ENCODE measurements around the gene NTRK3.
"Not testable (repeated sequence)": the region's sequence is repeated elsewhere in the genome, so short reads cannot be mapped to it uniquely, and the experiment has no call there.

Gene NTRK3

GRCh38 chr15:87863152-87863551 lies 393.4 kb downstream of the NTRK3 start:
- no peaks in the 10 kb centered on the region for H3K4me1 ChIP-seq (ENCODE audit: control insufficient read depth, insufficient read depth, low read length)
- no peaks in the 10 kb centered on the region for H3K36me3 ChIP-seq (ENCODE audit: insufficient read depth, low read length)
- H3K9me3 ChIP-seq (replicated peaks; ENCODE audit: low read length) = no peaks in the 10 kb centered on the region
- no peak overlapping the region for H3K4me2 ChIP-seq (ENCODE audit: low read length)
- H3K9ac ChIP-seq (ENCODE audit: low read depth, low read length) = no peak overlapping the region
- H3K4me3 ChIP-seq (ENCODE audit: low read length) = no peak overlapping the region
- peaks cover 4% of the 10 kb centered on the region for H3K27me3 ChIP-seq (ENCODE audit: control insufficient read depth, insufficient read depth, low read length)

DNA sequence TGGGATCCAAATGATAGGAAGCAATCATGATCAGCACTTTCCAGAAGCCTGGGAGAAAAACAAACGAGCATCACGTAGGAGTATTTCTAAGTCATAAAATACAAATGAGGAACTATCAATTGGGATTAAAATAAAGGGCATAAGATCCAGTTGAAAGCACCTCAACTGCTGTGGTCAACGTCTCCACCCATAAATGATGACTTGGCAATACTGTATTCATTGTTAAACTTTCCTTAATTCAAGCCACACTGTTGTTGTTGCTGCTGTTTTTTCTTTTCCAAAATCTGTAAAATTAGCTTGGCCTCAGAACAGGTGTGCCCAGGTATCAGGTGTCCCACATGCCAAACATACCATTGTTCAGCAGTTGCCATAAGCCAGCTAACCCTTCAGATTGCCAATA lies 395.8 kb downstream of the NTRK3 start:
- Histone ChIP-seq H3K9ac (ENCODE audit: low read depth, low read length) (no peak overlapping the region), H3K27me3 (ENCODE audit: control insufficient read depth, insufficient read depth, low read length) (peaks cover 4% of the 10 kb centered on the region), H3K9me3 (replicated peaks; ENCODE audit: low read length) (no peaks in the 10 kb centered on the region), H3K36me3 (ENCODE audit: insufficient read depth, low read length) (no peaks in the 10 kb centered on the region), H3K4me1 (ENCODE audit: control insufficient read depth, insufficient read depth, low read length) (no peaks in the 10 kb centered on the region), H3K4me2 (ENCODE audit: low read length) (no peak overlapping the region), H3K4me3 (ENCODE audit: low read length) (no peak overlapping the region)

DNA sequence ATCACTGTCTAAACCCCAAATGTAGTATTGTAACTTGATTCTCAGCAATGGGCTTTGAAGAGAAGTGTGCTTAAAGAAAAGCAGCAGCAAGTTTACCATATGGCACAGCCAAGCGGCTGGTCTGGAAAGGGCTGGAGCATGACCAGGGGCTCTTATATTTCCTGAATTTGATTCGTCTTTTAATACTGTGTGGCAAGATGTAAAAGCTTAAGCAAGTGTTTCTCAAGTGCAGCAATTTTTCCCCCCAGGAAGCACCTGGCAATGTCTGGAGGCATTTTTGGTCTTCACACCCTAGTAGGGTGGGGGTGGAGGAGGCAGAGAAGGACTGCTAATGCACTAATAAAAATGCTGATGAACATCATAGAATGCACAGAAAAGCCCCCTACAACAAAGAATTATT lies 397.9 kb downstream of the NTRK3 start:
- Histone ChIP-seq H3K9ac (ENCODE audit: low read depth, low read length) (no peak overlapping the region), H3K9me3 (replicated peaks; ENCODE audit: low read length) (no peaks in the 10 kb centered on the region), H3K27me3 (ENCODE audit: control insufficient read depth, insufficient read depth, low read length) (peaks cover 4% of the 10 kb centered on the region), H3K36me3 (ENCODE audit: insufficient read depth, low read length) (no peaks in the 10 kb centered on the region), H3K4me3 (ENCODE audit: low read length) (no peak overlapping the region), H3K4me1 (ENCODE audit: control insufficient read depth, insufficient read depth, low read length) (no peaks in the 10 kb centered on the region), H3K4me2 (ENCODE audit: low read length) (no peak overlapping the region)

GRCh38 chr15:87851497-87851896 lies 405.0 kb downstream of the NTRK3 start:
- Histone ChIP-seq H3K27me3 (ENCODE audit: control insufficient read depth, insufficient read depth, low read length) (no peaks in the 10 kb centered on the region), H3K9me3 (replicated peaks; ENCODE audit: low read length) (no peaks in the 10 kb centered on the region), H3K36me3 (ENCODE audit: insufficient read depth, low read length) (no peaks in the 10 kb centered on the region), H3K9ac (ENCODE audit: low read depth, low read length) (no peak overlapping the region), H3K4me1 (ENCODE audit: control insufficient read depth, insufficient read depth, low read length) (no peaks in the 10 kb centered on the region), H3K4me3 (ENCODE audit: low read length) (no peak overlapping the region), H3K4me2 (ENCODE audit: low read length) (no peak overlapping the region)

GRCh38 chr15:87850916-87851315 lies 405.6 kb downstream of the NTRK3 start:
- Histone ChIP-seq H3K4me2 (ENCODE audit: low read length) (no peak overlapping the region), H3K36me3 (ENCODE audit: insufficient read depth, low read length) (no peaks in the 10 kb centered on the region), H3K4me3 (ENCODE audit: low read length) (no peak overlapping the region), H3K4me1 (ENCODE audit: control insufficient read depth, insufficient read depth, low read length) (no peaks in the 10 kb centered on the region), H3K27me3 (ENCODE audit: control insufficient read depth, insufficient read depth, low read length) (no peaks in the 10 kb centered on the region), H3K9ac (ENCODE audit: low read depth, low read length) (no peak overlapping the region), H3K9me3 (replicated peaks; ENCODE audit: low read length) (no peaks in the 10 kb centered on the region)

- Histone ChIP-seq H3K36me3 (ENCODE audit: insufficient read depth, low read length) (no peaks in the 10 kb centered on the region), H3K27me3 (ENCODE audit: control insufficient read depth, insufficient read depth, low read length) (no peaks in the 10 kb centered on the region), H3K9me3 (replicated peaks; ENCODE audit: low read length) (no peaks in the 10 kb centered on the region)
Observed at GRCh38 chr15:87849181-87849580, 407.4 kb downstream of the NTRK3 start.

DNA sequence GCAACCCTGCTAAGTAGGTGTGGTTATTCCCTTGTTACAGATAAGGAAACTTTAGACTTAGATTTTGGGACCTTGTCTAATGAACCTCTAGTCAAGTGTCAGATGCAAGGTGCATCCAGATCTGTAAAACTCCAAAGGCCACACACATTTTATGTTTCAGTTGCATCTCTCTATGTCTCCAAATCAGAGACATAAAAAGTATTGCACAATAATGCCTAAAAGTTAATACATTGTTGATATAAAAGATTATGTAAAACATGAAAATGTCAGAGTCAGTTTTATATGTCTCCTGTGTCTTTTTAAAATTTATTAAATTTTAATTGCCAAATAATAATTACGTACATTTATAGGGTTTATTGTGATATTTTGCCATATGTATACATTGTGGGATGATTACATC lies 408.5 kb downstream of the NTRK3 start:
- no peak overlapping the region for H3K4me2 ChIP-seq (ENCODE audit: low read length)
- no peaks in the 10 kb centered on the region for H3K4me1 ChIP-seq (ENCODE audit: control insufficient read depth, insufficient read depth, low read length)
- H3K9ac ChIP-seq (ENCODE audit: low read depth, low read length) = no peak overlapping the region
- H3K4me3 ChIP-seq (ENCODE audit: low read length) = no peak overlapping the region
- no peaks in the 10 kb centered on the region for H3K9me3 ChIP-seq (replicated peaks; ENCODE audit: low read length)
- no peaks in the 10 kb centered on the region for H3K36me3 ChIP-seq (ENCODE audit: insufficient read depth, low read length)
- H3K27me3 ChIP-seq (ENCODE audit: control insufficient read depth, insufficient read depth, low read length) = no peaks in the 10 kb centered on the region

More at GRCh38 chr15:87849181-87849580, 407.4 kb downstream of the NTRK3 start:
- Histone ChIP-seq H3K4me1 (ENCODE audit: control insufficient read depth, insufficient read depth, low read length) (no peaks in the 10 kb centered on the region), H3K9ac (ENCODE audit: low read depth, low read length) (no peak overlapping the region), H3K4me2 (ENCODE audit: low read length) (no peak overlapping the region), H3K4me3 (ENCODE audit: low read length) (no peak overlapping the region)

- no peak overlapping the region for H3K4me2 ChIP-seq (ENCODE audit: low read length)
- H3K9me3 ChIP-seq (replicated peaks; ENCODE audit: low read length) = no peaks in the 10 kb centered on the region
- no peaks in the 10 kb centered on the region for H3K27me3 ChIP-seq (ENCODE audit: control insufficient read depth, insufficient read depth, low read length)
- no peak overlapping the region for H3K9ac ChIP-seq (ENCODE audit: low read depth, low read length)
- no peaks in the 10 kb centered on the region for H3K4me1 ChIP-seq (ENCODE audit: control insufficient read depth, insufficient read depth, low read length)
- H3K36me3 ChIP-seq (ENCODE audit: insufficient read depth, low read length) = no peaks in the 10 kb centered on the region
- no peak overlapping the region for H3K4me3 ChIP-seq (ENCODE audit: low read length)
Observed at GRCh38 chr15:87846746-87847145, 409.8 kb downstream of the NTRK3 start.

DNA sequence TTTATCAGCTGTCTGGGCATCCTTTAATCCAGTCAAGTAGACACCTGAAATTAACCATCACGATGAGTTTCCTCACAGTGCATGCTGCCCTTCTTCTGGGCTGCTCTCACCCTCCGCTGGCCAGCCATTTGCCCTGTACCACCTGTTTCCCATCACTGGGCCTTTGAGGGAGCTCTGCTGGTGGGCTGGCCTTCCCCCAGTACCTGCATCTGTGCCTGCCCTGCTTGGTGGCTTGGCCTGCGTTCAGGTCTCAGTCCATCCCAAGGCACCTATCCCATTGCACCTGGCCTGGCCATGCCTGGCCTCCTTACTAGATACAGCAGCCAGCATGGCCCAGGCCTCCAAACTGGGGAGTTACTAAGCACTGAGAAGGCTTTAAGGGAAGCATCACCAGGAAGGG lies 413.2 kb downstream of the NTRK3 start:
- Histone ChIP-seq H3K9ac (ENCODE audit: low read depth, low read length) (no peak overlapping the region), H3K27me3 (ENCODE audit: control insufficient read depth, insufficient read depth, low read length) (no peaks in the 10 kb centered on the region), H3K4me2 (ENCODE audit: low read length) (no peak overlapping the region), H3K36me3 (ENCODE audit: insufficient read depth, low read length) (no peaks in the 10 kb centered on the region), H3K9me3 (replicated peaks; ENCODE audit: low read length) (no peaks in the 10 kb centered on the region), H3K4me1 (ENCODE audit: control insufficient read depth, insufficient read depth, low read length) (no peaks in the 10 kb centered on the region), H3K4me3 (ENCODE audit: low read length) (no peak overlapping the region)

- H3K4me1 ChIP-seq (ENCODE audit: control insufficient read depth, insufficient read depth, low read length) = no peaks in the 10 kb centered on the region
- no peaks in the 10 kb centered on the region for H3K9me3 ChIP-seq (replicated peaks; ENCODE audit: low read length)
- H3K36me3 ChIP-seq (ENCODE audit: insufficient read depth, low read length) = no peaks in the 10 kb centered on the region
- no peak overlapping the region for H3K4me2 ChIP-seq (ENCODE audit: low read length)
- no peak overlapping the region for H3K4me3 ChIP-seq (ENCODE audit: low read length)
- no peak overlapping the region for H3K9ac ChIP-seq (ENCODE audit: low read depth, low read length)
- no peaks in the 10 kb centered on the region for H3K27me3 ChIP-seq (ENCODE audit: control insufficient read depth, insufficient read depth, low read length)
Observed at GRCh38 chr15:87841426-87841998, 415.0 kb downstream of the NTRK3 start.

GRCh38 chr15:87835830-87836229 lies 420.7 kb downstream of the NTRK3 start:
- H3K4me2 ChIP-seq (ENCODE audit: low read length); H3K4me3 ChIP-seq (ENCODE audit: low read length); H3K36me3 ChIP-seq (ENCODE audit: insufficient read depth, low read length); H3K9ac ChIP-seq (ENCODE audit: low read depth, low read length); H3K9me3 ChIP-seq (replicated peaks; ENCODE audit: low read length); H3K4me1 ChIP-seq (ENCODE audit: control insufficient read depth, insufficient read depth, low read length); H3K27me3 ChIP-seq (ENCODE audit: control insufficient read depth, insufficient read depth, low read length): not testable (repeated sequence)

GRCh38 chr15:87833333-87833732 lies 423.2 kb downstream of the NTRK3 start:
- H3K36me3 ChIP-seq (ENCODE audit: insufficient read depth, low read length); H3K27me3 ChIP-seq (ENCODE audit: control insufficient read depth, insufficient read depth, low read length); H3K4me2 ChIP-seq (ENCODE audit: low read length); H3K9ac ChIP-seq (ENCODE audit: low read depth, low read length); H3K4me3 ChIP-seq (ENCODE audit: low read length); H3K4me1 ChIP-seq (ENCODE audit: control insufficient read depth, insufficient read depth, low read length); H3K9me3 ChIP-seq (replicated peaks; ENCODE audit: low read length): not testable (repeated sequence)

All from skeletal muscle satellite cell (primary cell).